Sigmoid colon (tissue), 7 donors: ENCODE measurements around the gene CSRP1. TPM values are rescaled to one million over a fixed set of nuclear protein-coding genes. Genes with fewer than 3 reads are reported as not detected.

Source experiments
- DNase-seq: peaks from one replicate; pipeline ENCODE4 v3.0.0-alpha.2; 2019
- H3K27ac ChIP-seq, 4 donors: fragments of 200-600 bp; sonication (generic); one replicate each; pipeline ENCODE4 v1.5.1; 2016 to 2019; ENCODE audit warnings: mild to moderate bottlenecking in 1 of 4
- H3K27me3 ChIP-seq, 3 donors: fragments of 200-600 bp; sonication (generic); one replicate each; pipeline ENCODE4 v1.5.1; 2019; ENCODE audit warnings: mild to moderate bottlenecking in 1 of 3
- H3K36me3 ChIP-seq, 4 donors: fragments of 200-600 bp; sonication (generic); one replicate each; pipeline ENCODE4 v1.5.1; 2016 to 2019
- H3K4me1 ChIP-seq, 4 donors: fragments of 200-600 bp; sonication (generic); one replicate each; pipeline ENCODE4 v1.5.1; 2017 to 2019
- H3K4me3 ChIP-seq, 4 donors: fragments of 200-600 bp; sonication (generic); one replicate each; pipeline ENCODE4 v1.5.1; 2017 to 2019; ENCODE audit warnings: mild to moderate bottlenecking in 2 of 4, moderate library complexity in 1 of 4
- H3K9me3 ChIP-seq, 4 donors: fragments of 200-600 bp in 3 of 4; sonication (generic) in 3 of 4; one replicate each; pipeline versions ENCODE4 v1.5.1 to v1.6.1; 2013 to 2019
- CTCF ChIP-seq, 4 experiments: fragments of 450-650 bp in 3 of 4; fragments of 200-600 bp in 1 of 4; IDR thresholded peaks; one replicate each; pipeline ENCODE4 v1.5.1; 2016 to 2019; ENCODE audit warnings: antibody characterized with exemption in 4 of 4, mild to moderate bottlenecking in 3 of 4, moderate library complexity in 2 of 4
- EP300 ChIP-seq, 4 donors: sonication (generic); formaldehyde crosslinking; IDR thresholded peaks; one replicate each; pipeline ENCODE4 v1.6.1; 2017; ENCODE audit warnings: antibody characterized with exemption in 4 of 4
- POLR2A ChIP-seq, 2 donors: fragments of 450-650 bp; IDR thresholded peaks; one replicate each; pipeline ENCODE4 v1.6.1; 2016; ENCODE audit warnings: antibody characterized with exemption in 2 of 2, mild to moderate bottlenecking in 2 of 2, moderate library complexity in 2 of 2
- POLR2AphosphoS5 ChIP-seq, 4 donors: sonication (generic); formaldehyde crosslinking; IDR thresholded peaks; one replicate each; pipeline ENCODE4 v1.6.1; 2017; ENCODE audit warnings: antibody characterized with exemption in 4 of 4
- WGBS, 2 donors: extraction: QIAGEN DNeasy Blood & Tissue Kit; methylation state at CpG; one replicate each; pipeline ENCODE4 v1.1.7; 2013; 5-methylcytosine and 5-hydroxymethylcytosine counted together
- intact Hi-C: fragments of 100-400 bp; cut with DNase I; formaldehyde crosslinking; loops from one replicate; pipeline ENCODE4 v1.15.1; 2023
- polyA plus RNA-seq, 3 donors: library from polyadenylated mRNA; stranded (reverse); fragments of 200-250 nt; gene quantifications; one replicate each; pipeline ENCODE4 v1.2.3, GENCODE V29; 2013
- total RNA-seq, 4 donors: library from RNA; depleted of rRNA; stranded (reverse); fragments of >200 nt; gene quantifications; one replicate each; pipeline ENCODE4 v1.1.0, GENCODE V29; 2016
- donor health status: healthy with polysubstance abuse.
- donor health status: Bipolar disorder and iron deficiency.
- donor health status: healthy.

The CSRP1 gene
- total and polyA plus RNA-seq, 7 donors = 189 to 8,467 (median 4,737) TPM

GRCh38 chr1:201518071-201518470, 11.1 kb upstream of the CSRP1 start:
- no peak for TF ChIP-seq POLR2AphosphoS5 (IDR thresholded peaks at IDR 0.05)
- Histone ChIP-seq H3K4me1 (peaks cover 0 to 10% (median 3%) of the 10 kb centered on the region in 4 donors), H3K9me3 (no peaks in the 10 kb centered on the region), H3K36me3 (no peaks in the 10 kb centered on the region), H3K27me3 (no peaks in the 10 kb centered on the region), H3K4me3 (no peak overlapping the region), H3K27ac (no peak overlapping the region)
- WGBS, 2 donors = 81 to 87% methylated on average over 5 of the region's 5 CpGs
- DNase-seq = peak; percentile 40
- intact Hi-C loops = no loop called here

GRCh38 chr1:201517631-201518030, 10.7 kb upstream of the CSRP1 start:
- peak; percentile 38 for DNase-seq
- TF ChIP-seq POLR2A (IDR thresholded peaks at IDR 0.05) (no peak), POLR2AphosphoS5 (IDR thresholded peaks at IDR 0.05) (no peak), EP300 (IDR thresholded peaks at IDR 0.05) (no peak), CTCF (IDR thresholded peaks at IDR 0.05) (no peak)
- peaks cover 0 to 14% (median 7%) of the 10 kb centered on the region in 4 donors for H3K4me1 ChIP-seq
- no peaks in the 10 kb centered on the region for H3K27me3 ChIP-seq
- H3K27ac ChIP-seq = no peak overlapping the region
- no peaks in the 10 kb centered on the region for H3K36me3 ChIP-seq
- H3K9me3 ChIP-seq = no peaks in the 10 kb centered on the region
- intact Hi-C loops = no loop called here
- 35 to 68% methylated on average over 7 of the region's 7 CpGs for WGBS, 2 donors
- H3K4me3 ChIP-seq = no peak overlapping the region

GRCh38 chr1:201516511-201517127, 9.7 kb upstream of the CSRP1 start:
- Histone ChIP-seq H3K27ac (no peak overlapping the region), H3K27me3 (no peaks in the 10 kb centered on the region), H3K4me3 (no peak overlapping the region), H3K4me1 (peaks cover 0 to 24% (median 17%) of the 10 kb centered on the region in 4 donors), H3K9me3 (no peaks in the 10 kb centered on the region), H3K36me3 (no peaks in the 10 kb centered on the region)
- intact Hi-C loops = no loop called here
- no peak for TF ChIP-seq POLR2A (IDR thresholded peaks at IDR 0.05)
- TF ChIP-seq EP300 (IDR thresholded peaks at IDR 0.05) = no peak
- TF ChIP-seq POLR2AphosphoS5 (IDR thresholded peaks at IDR 0.05) = no peak
- no peak for TF ChIP-seq CTCF (IDR thresholded peaks at IDR 0.05)
- DNase-seq = no peak
- 68 to 96% methylated on average over 2 of the region's 2 CpGs for WGBS, 2 donors

- DNase-seq = no peak
- Histone ChIP-seq H3K36me3 (no peaks in the 10 kb centered on the region), H3K27ac (no peak overlapping the region), H3K4me3 (no peak overlapping the region), H3K9me3 (no peaks in the 10 kb centered on the region), H3K4me1 (peaks cover 0 to 29% (median 21%) of the 10 kb centered on the region in 4 donors), H3K27me3 (no peaks in the 10 kb centered on the region)
- intact Hi-C loops = no loop called here
- TF ChIP-seq EP300 (IDR thresholded peaks at IDR 0.05) (no peak), POLR2AphosphoS5 (IDR thresholded peaks at IDR 0.05) (no peak), CTCF (IDR thresholded peaks at IDR 0.05) (no peak), POLR2A (IDR thresholded peaks at IDR 0.05) (no peak)
- 91 to 96% methylated on average over 1 of the region's 1 CpG for WGBS, 2 donors
Observed at GRCh38 chr1:201515895-201516294, 9.0 kb upstream of the CSRP1 start.

- peak; percentile 19 for DNase-seq
- TF ChIP-seq CTCF (IDR thresholded peaks at IDR 0.05) (no peak), EP300 (IDR thresholded peaks at IDR 0.05) (no peak), POLR2AphosphoS5 (IDR thresholded peaks at IDR 0.05) (no peak), POLR2A (IDR thresholded peaks at IDR 0.05) (no peak)
- Histone ChIP-seq H3K36me3 (no peaks in the 10 kb centered on the region), H3K27ac (no peak overlapping the region), H3K9me3 (no peaks in the 10 kb centered on the region), H3K4me1 (peaks cover 0 to 32% (median 21%) of the 10 kb centered on the region in 4 donors), H3K4me3 (no peak overlapping the region), H3K27me3 (no peaks in the 10 kb centered on the region)
- 42 to 81% methylated on average over 9 of the region's 9 CpGs for WGBS, 2 donors
- intact Hi-C loops = no loop called here
Observed at GRCh38 chr1:201515062-201515750, 8.3 kb upstream of the CSRP1 start.
